ENCODE data around the gene COQ8B. TPM values are rescaled to one million over a fixed set of nuclear protein-coding genes. Genes with fewer than 3 reads are reported as not detected.

The COQ8B gene
- total RNA-seq, 1 donor from 2014 or later, result 30.6 TPM

GRCh38 chr19:40718774-40719391 is 2.2 kb upstream of the COQ8B start:
- intact Hi-C loops (cut with micrococcal nuclease), result loop anchor here (5.0 to 10.0 kb wide), 4 partner anchors 107 to 676 kb away; partner anchors contain the start of genes BCKDHA, C19orf47, EXOSC5 and PLD3

GRCh38 chr19:40717880-40718773 is 1.4 kb upstream of the COQ8B start:
- intact Hi-C loops (cut with micrococcal nuclease), result loop anchor here (2.0 to 10.0 kb wide), 5 partner anchors 106 to 677 kb away; partner anchors contain the start of genes BCKDHA, C19orf47, EXOSC5 and PLD3

- intact Hi-C loops (cut with micrococcal nuclease), result loop anchor here (2.0 to 10.0 kb wide), 5 partner anchors 105 to 677 kb away; partner anchors contain the start of genes BCKDHA, C19orf47, EXOSC5 and PLD3
Measured at GRCh38 chr19:40717325-40717879, 716 bp upstream of the COQ8B start.

GRCh38 chr19:40716031-40716481 is 630 bp downstream of the COQ8B start:
- intact Hi-C loops (cut with micrococcal nuclease), result loop anchor here (1.0 to 10.0 kb wide), 6 partner anchors 62 to 679 kb away; partner anchors contain the start of genes BCKDHA, C19orf47, EXOSC5 and PLD3

- intact Hi-C loops (cut with micrococcal nuclease), result loop anchor here (1.0 to 10.0 kb wide), 8 partner anchors 24 to 680 kb away; partner anchors contain the start of genes ACTMAP, BCKDHA, C19orf47 and EXOSC5
Measured at GRCh38 chr19:40714441-40715299, 2.0 kb downstream of the COQ8B start.

- intact Hi-C loops (cut with micrococcal nuclease), result loop anchor here (10.0 kb wide), 1 partner anchor 681 kb away; the partner anchor contains the start of genes BCKDHA and EXOSC5
Measured at GRCh38 chr19:40713939-40714338, 2.7 kb downstream of the COQ8B start.

- intact Hi-C loops (cut with micrococcal nuclease), result loop anchor here (10.0 kb wide), 1 partner anchor 685 kb away; the partner anchor contains the start of genes BCKDHA and EXOSC5
Measured at GRCh38 chr19:40709817-40710216, 6.9 kb downstream of the COQ8B start.

GRCh38 chr19:40707615-40708014 is 9.1 kb downstream of the COQ8B start:
- intact Hi-C loops (cut with micrococcal nuclease), result no loop called here

- intact Hi-C loops (cut with micrococcal nuclease), result no loop called here
Measured at GRCh38 chr19:40705950-40706619, 10.6 kb downstream of the COQ8B start.

- intact Hi-C loops (cut with micrococcal nuclease), result no loop called here
Measured at GRCh38 chr19:40705362-40705651, 11.4 kb downstream of the COQ8B start.

GRCh38 chr19:40704491-40705361 is 12.0 kb downstream of the COQ8B start:
- intact Hi-C loops (cut with micrococcal nuclease), result no loop called here

GRCh38 chr19:40703029-40703755 is 13.5 kb downstream of the COQ8B start:
- intact Hi-C loops (cut with micrococcal nuclease), result no loop called here

- intact Hi-C loops (cut with micrococcal nuclease), result no loop called here
Measured at GRCh38 chr19:40702337-40703012, 14.2 kb downstream of the COQ8B start.

- intact Hi-C loops (cut with micrococcal nuclease), result no loop called here
Measured at GRCh38 chr19:40701758-40702157, 14.9 kb downstream of the COQ8B start.

GRCh38 chr19:40700083-40700482 is 16.6 kb downstream of the COQ8B start:
- intact Hi-C loops (cut with micrococcal nuclease), result no loop called here

GRCh38 chr19:40697007-40697406 is 19.7 kb downstream of the COQ8B start:
- intact Hi-C loops (cut with micrococcal nuclease), result no loop called here

GRCh38 chr19:40695881-40696280 is 20.8 kb downstream of the COQ8B start:
- intact Hi-C loops (cut with micrococcal nuclease), result no loop called here

GRCh38 chr19:40693896-40694295 is 22.8 kb downstream of the COQ8B start:
- intact Hi-C loops (cut with micrococcal nuclease), result no loop called here
